T47D (cell line): Measurements from ENCODE around the gene SIRT4.

Experiments
- DNase-seq, 2 experiments: peaks; one replicate each; pipeline versions ENCODE4 v3.0.0 to v3.0.0-alpha.2; 2011 to 2012; ENCODE audit warnings: low read depth in 1 of 2, low spot score in 1 of 2
- JUND ChIP-seq: IDR thresholded peaks from 2 replicates; pipeline ENCODE4 v1.6.1; 2012; ENCODE audit warnings: low read depth
- in situ Hi-C: cut with HindIII; loops from 2 replicates; pipeline ENCODE4 v1.10.0; 2016; ENCODE audit warnings: low sequenced_read_pairs, low pct_unique_long_range_greater_than_20kb

The SIRT4 gene

DNA sequence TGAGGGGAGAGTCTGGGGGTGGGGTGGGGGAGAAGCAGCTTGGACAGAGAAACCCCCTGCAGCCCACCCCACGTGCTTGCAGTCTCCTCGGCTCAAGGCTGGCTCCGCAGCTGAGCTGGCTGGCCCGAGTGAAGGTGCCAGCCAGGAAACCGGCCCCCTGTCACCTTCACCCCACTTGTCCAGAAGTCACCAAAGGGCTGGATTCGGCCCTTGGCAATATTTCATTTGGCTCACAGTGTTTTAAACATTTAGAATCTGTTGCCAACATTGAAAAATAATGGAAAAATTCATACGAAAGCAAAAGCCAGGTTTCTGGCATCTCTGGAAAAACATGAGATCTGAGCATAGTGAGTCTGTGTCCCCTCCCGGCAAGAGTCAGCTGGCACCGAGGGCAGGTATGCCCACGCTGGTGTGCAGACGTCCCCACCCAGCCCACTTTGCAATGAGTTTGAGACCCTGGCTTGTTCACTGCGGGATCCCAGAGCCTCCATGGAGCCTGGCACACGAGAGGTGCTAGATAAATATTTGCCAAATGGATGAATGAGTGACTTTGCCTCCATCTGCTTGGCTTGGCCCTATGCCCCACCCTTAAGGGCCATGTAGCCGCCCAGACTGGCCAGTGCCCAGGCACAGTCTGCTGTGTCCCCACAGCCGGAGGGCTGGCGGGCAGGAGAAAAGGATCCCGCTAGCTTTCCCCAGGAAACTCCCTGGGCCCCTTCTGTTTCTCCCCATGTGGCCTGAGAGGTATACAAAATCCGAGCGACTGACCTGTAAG is 48.6 kb downstream of the SIRT4 start:
- DNase-seq = peak in 1 of 2 experiments; percentile 30
- in situ Hi-C loops = no loop called here
- no peak for TF ChIP-seq JUND

- TF ChIP-seq JUND = no peak
- in situ Hi-C loops = no loop called here
- no peak for DNase-seq
These were observed 50.0 kb downstream of the SIRT4 start for GRCh38 chr12:120352117-120352516.

DNA sequence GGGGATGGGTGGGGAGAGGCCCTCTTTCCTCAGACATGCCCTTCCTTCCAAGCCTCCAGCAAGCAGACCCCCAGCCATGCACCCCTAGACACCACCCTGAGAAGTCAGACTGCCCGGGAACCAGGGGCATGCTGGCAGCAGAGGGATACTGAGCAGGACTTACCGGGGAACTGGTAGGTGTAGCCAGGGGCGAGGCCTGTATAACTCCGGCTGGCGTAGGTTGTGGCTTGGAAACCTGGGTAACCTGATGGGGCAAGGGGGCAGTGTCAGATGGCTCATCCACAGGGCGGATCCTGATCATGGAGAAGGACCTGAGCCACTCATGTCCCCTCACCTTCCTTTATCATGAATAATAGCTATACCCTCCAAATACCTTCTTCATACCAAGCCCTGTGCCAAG is 51.0 kb downstream of the SIRT4 start:
- in situ Hi-C loops = no loop called here
- DNase-seq = no peak
- no peak for TF ChIP-seq JUND

DNA sequence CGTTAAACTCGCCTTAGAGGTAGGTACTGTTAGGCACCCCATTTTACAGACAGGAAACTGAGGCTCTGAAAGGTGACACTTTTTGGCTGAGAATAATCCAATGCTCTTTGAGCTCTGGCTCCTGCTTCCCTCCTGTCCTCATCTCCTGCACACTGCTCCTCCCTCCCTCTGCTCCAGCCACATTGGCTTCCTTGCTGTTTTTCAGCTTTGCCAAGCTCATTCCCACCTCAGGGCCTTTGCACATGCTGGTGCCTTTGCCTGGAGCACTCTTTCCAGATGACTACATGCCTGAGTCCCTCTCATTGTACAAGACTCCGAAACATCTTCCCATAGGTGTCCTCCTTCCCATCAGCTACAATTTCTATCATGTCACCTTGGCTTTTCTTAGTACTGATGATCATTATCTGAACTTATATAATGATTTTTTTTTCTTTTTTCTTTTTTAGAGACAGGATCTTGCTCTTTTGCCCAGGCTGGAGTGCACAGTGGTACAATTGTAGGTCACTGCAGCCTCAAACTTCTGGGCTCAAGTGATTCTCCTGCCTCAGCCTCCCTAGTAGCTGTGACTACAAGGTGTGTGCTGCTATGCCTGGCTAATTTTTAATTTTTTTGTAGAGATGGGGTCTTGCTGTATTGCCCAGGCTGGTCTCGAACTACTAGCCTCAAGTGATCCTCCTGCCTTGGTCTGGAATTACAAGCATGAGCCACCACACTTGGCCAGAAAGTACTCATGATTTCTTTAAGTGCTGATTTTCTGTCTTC is 51.6 kb downstream of the SIRT4 start:
- DNase-seq = no peak
- TF ChIP-seq JUND = no peak
- in situ Hi-C loops = no loop called here

DNA sequence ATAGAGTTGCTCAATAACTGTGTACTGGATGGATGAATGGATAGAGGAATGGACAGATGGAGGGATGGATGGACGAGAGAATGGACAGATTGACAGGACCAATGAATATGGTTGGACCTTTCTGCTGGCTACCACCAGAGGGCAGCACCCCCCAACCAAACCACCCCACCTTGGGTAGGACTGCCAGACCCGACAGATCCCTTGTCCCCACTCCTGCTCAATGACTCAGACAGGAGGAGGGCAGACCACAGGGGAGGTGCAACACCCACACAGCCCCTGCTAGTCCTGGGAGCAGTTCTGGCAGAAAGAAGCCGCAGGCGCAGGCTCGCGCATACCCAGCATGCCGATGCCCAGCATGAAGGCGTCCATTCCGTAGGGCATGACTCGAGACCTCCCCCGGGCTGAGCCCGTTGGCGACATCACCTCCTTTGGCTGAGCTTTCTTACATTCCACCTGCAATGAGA is 54.5 kb downstream of the SIRT4 start:
- peak; percentile 83 to 98 for DNase-seq
- TF ChIP-seq JUND = no peak
- in situ Hi-C loops = no loop called here

- TF ChIP-seq JUND = no peak
- DNase-seq = no peak
- in situ Hi-C loops = no loop called here
These were observed 55.0 kb downstream of the SIRT4 start for GRCh38 chr12:120357104-120357503.

GRCh38 chr12:120358412-120359100 is 56.4 kb downstream of the SIRT4 start:
- TF ChIP-seq JUND = no peak
- in situ Hi-C loops = no loop called here
- DNase-seq = peak in 1 of 2 experiments; percentile 51

DNA sequence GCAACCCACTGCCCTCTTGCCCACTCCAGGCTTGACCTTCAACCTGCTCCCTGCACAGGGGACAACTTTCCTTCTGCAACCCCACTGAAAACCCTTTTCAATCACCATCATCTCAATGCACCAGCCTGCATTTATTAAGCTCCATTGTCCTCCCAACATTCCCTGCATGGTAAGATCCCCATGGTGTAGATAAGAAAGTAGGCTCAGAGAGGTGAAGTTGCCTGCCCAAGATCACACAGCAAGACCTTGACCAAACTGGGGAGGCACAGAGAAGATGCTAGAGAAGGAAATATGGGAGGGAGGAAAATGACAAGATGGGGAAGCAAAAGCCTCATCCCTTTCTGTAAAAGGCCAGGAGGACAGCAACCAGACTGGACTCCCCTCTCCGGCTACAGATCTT is 57.0 kb downstream of the SIRT4 start:
- TF ChIP-seq JUND = no peak
- in situ Hi-C loops = no loop called here
- no peak for DNase-seq

- no peak for TF ChIP-seq JUND
- no peak for DNase-seq
- in situ Hi-C loops = no loop called here
These were observed 59.5 kb downstream of the SIRT4 start for GRCh38 chr12:120361506-120362208.
